GM12873 (cell line): ENCODE data around the gene TSPYL4.

Experiments used
- TF ChIP-seq, protein P1 (sequence below): IDR thresholded peaks from 2 replicates; pipeline ENCODE4 v1.5.1; 2012; ENCODE audit warnings: low read depth, mild to moderate bottlenecking, moderate library complexity, low read length, control low read depth; ENCODE audit not compliant: insufficient read depth; ENCODE audit errors: missing control alignments

TSPYL4 gene

DNA sequence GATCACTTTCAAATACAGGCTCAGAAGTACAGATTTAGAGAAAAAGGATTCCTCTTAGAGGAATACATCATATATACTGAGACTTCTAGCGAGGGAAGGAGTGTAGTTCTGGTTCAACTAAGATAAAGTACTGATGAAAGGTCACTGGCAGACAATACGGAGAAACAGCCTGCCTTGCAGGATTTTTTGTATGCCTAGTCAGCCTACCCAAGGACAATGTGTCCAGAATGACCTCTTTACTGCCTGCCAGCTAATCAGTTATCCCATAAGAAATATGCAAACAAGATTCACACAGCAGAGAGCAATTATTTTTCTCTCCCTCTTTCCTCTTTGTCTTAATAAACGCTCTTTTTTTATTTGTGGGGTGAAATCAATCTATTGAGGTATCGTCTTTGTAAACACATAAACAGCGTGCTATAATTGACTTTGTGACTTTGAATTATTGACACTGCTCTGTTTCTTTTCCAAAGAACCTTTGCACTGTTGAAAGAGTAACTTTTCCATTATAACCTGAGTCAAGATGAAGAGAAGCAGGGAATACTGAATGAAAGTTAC lies 1.4 kb upstream of the TSPYL4 start:
- TF ChIP-seq, protein P1, sequence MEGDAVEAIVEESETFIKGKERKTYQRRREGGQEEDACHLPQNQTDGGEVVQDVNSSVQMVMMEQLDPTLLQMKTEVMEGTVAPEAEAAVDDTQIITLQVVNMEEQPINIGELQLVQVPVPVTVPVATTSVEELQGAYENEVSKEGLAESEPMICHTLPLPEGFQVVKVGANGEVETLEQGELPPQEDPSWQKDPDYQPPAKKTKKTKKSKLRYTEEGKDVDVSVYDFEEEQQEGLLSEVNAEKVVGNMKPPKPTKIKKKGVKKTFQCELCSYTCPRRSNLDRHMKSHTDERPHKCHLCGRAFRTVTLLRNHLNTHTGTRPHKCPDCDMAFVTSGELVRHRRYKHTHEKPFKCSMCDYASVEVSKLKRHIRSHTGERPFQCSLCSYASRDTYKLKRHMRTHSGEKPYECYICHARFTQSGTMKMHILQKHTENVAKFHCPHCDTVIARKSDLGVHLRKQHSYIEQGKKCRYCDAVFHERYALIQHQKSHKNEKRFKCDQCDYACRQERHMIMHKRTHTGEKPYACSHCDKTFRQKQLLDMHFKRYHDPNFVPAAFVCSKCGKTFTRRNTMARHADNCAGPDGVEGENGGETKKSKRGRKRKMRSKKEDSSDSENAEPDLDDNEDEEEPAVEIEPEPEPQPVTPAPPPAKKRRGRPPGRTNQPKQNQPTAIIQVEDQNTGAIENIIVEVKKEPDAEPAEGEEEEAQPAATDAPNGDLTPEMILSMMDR: no peak

DNA sequence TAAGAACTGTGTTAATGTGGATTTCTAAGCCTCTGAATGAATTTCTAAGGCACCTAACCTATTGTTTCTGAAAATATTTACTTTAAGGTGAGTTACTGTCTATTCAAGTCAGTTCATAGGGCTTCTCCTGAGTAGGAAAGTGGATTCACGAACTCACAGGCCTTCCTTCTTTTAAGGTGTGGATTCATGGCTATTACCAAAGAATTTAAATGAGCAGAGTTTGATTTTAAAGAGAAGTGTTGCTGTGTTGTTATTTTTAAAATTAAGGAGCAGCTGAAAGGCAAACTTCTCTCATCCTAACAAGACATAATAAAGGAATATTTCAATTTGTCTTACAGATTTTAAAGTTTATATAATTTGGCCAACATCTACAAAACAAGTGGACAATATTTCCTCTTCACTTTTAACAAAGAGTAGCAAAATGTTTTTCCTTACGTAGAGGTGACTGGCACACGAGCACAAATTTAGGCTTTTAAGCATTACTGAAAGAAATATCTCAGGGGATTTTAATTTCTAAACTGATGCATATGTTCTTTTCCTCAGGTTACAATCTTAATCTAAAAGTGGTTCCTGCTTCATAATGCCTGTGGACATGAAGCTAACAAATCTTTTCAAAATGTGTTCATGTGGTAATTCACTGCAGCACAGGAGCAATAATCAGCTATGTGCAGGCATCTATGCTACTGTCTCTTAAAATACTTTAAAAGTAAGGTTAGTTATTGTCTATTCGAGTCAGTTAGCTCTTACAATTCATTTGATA lies 602 bp upstream of the TSPYL4 start:
- TF ChIP-seq, protein P1: no peak

DNA sequence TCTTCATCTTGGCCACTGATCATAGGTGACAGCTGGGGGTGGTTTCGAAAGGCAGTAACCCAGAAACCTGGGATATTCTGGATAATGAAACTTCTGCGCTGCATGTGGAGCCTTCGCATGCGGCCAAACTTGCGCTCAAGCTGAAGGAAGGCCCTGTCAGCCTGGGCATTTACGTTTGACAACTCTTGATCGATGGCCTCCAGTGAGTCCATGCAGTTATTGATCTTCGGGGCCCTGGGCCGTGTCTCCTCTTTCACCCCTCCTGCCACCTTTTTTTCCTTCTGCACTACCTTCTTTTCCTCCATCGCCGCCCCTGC lies 729 bp downstream of the TSPYL4 start:
- TF ChIP-seq, protein P1: no peak

DNA sequence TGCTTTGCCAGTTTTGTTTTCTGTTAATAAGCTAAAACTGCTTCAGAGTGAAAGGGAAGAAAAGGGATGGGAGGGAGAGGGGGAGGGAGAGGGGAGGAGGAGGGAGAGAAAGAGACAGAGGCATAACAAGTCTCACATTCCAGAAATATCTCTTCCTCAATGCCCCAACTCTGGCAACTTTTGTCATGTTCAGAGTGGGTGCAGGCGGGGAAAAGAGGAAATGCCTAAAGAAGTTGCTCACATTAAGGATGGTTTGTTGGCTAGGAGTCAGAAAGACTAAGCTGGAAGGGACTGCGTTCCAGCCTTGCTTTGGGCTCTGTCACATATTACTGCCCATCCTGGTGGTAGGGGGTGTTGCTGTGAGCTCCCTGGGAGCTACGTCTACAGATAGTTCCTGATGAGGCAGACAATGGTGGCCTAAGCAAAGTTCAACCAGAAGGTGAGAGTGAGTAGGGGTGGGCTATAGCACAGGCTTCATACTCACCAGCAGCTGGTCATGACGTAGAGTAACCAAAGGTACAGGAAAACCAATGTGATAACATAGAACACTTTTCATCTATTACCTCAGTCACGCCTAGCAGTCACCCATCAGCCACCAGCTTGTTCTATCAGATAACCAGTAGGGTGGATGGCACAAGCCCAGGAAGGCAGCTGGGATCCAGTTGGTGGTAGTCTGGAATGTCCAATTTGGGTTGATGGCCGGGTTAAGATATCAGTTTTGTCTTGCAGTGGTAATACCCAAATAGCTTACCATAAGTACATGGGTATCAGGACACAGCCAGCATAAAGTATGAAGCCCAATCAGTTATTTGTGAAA lies 2.1 kb downstream of the TSPYL4 start:
- TF ChIP-seq, protein P1: no peak

DNA sequence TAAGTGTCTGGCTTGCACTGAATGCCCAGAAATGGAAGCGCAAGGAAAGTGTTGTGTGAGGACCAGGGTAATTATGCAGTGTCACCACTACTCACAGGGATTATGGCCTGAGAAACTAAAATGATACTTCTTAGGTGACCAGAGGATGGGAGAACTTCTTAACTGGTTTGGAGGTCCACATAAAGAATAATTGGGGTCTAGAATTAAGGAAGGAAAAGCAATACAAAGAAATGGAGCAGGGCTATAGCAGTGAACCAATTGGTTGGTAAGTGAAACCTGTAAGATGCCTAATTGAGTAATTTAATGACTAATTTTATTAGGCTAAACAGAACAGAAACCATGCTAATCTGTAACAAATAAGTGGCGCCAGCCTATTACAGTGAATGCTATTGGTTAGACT lies 5.3 kb downstream of the TSPYL4 start:
- TF ChIP-seq, protein P1: no peak

DNA sequence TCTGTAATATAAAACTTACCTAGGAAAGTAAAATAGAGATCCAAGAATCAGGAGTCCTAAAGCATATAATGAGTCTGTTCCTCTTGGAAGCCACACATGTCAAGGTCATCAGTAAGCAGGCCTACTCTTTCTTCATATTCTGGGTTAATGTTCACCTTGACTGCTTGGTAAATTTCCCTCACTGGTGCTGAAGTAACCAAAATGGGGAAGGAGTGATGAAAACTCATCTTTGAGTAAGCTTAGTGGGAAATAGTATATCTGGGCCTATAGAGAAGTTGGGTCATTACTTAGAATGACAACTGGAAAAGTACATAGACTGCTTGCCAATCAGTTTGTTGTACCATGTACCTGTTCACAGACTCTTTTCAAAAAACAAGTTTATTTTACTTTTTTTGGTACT lies 6.6 kb downstream of the TSPYL4 start:
- TF ChIP-seq, protein P1: no peak

DNA sequence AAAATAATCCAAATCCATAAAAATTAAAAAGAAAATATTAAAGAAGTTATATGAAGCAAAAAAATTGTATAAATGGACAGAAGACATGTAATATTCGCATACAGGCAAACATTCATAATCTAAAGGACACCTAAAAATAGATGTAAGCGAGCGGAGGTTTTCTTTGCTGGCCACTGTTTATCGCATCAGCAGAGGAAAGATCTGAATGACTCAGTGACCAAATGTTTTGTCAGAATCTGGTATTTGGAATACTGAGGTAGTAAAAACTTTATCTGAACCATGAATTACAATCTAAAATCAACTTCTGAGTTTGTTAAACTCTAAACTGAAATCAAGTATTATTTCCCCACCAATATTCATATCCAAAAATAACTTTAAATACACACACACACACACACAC lies 7.8 kb downstream of the TSPYL4 start:
- TF ChIP-seq, protein P1: no peak
